MV-4-11 (cell line): Measurements from ENCODE around the gene RGPD3.

ENCODE experiments used
- DNase-seq: peaks from one replicate; lab custom pipeline; 2025; lab: John Stamatoyannopoulos, UW

RGPD3 gene

GRCh38 chr2:106342831-106343251, 125.4 kb downstream of the RGPD3 start:
- DNase-seq = no peak

GRCh38 chr2:106341666-106342065, 126.5 kb downstream of the RGPD3 start:
- no peak for DNase-seq
